ENCODE results near the gene C18orf63. TPM values are rescaled to one million over a fixed set of nuclear protein-coding genes. Genes with fewer than 3 reads are reported as not detected.
A peak's percentile ranks its signal among the peaks of the same experiment; 100 is the strongest.

C18orf63 gene
- total RNA-seq, 1 donor from 2014 or later: not detected

DNA sequence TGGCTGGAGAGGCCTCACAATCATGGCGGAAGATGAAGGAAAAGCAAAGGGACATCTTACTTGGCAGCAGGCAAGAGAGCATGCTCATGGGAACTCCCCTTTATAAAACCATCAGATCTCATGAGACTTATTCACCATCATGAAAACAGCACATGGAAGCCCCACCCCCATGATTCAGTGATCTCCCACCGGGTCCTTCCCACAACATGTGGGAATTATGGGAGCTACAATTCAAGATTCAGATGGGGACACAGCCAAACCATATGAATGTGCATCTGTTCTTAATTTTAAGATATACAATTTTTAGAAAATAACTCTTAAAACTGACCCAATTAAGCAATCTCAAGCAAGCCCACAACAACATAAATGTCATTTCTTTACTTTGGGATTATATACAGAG, 12.6 kb downstream of the C18orf63 start:
- DNase-seq: peak; percentile 31

DNA sequence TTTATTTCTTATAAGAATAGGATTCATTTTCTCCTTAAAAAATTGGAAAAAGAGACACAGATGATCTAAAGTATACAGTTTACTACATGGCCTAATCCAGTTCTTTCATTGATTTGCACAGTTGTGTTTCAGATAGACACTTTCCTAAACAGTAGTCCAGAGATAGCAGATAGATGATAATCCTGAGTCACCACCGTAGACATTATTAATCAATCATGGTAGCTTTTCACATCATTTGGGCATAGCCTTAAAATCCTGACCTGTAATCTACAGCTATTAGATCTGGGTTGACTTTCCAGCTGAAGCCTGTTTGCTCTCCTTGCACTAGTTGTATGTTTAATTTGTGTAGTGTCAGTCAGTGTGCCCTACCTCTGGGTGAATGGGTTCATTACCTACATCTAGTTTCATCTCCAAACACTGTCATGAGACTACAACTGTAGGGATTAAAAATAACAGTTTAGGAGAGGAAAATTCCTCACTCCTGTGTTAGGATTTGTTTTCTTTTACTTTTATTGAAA, 14.1 kb downstream of the C18orf63 start:
- DNase-seq: no peak

DNA sequence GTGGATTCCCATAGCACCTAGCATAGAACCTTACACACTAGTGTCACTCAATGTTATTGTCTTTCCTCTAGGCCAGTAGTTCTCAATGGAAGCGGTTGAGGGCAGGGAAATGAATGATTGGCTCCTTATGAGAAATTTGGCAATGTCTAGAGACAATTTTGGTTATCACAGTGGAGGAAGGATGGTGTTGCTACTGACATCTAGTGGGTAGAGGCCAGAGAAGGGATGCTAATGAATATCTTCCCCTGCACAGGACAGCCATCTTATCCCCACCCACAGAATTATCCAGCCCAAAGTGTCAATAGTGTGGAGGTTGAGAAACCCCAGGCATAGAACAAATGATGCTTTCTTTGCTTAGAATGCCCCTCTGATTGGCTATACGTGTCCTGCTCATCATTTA, 15.8 kb downstream of the C18orf63 start:
- DNase-seq: no peak

DNA sequence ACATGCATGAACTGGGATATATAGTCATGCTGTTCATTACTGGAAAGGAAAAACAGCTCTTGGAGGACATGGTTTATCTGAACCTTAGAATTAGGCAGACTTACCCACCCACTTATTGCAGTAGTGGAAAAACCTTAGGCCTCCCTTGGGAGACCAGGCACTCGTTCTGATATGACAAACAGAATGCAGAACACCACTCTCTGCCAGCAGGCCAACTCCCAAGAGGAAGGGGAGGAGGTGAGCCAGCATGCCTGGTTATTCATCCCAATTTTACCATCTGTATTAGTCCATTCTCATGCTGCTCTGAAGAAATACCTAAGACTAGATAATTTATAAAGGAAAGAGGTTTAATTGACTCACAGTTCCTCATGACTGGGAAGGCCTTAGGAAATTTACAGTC, 17.5 kb downstream of the C18orf63 start:
- DNase-seq: no peak

DNA sequence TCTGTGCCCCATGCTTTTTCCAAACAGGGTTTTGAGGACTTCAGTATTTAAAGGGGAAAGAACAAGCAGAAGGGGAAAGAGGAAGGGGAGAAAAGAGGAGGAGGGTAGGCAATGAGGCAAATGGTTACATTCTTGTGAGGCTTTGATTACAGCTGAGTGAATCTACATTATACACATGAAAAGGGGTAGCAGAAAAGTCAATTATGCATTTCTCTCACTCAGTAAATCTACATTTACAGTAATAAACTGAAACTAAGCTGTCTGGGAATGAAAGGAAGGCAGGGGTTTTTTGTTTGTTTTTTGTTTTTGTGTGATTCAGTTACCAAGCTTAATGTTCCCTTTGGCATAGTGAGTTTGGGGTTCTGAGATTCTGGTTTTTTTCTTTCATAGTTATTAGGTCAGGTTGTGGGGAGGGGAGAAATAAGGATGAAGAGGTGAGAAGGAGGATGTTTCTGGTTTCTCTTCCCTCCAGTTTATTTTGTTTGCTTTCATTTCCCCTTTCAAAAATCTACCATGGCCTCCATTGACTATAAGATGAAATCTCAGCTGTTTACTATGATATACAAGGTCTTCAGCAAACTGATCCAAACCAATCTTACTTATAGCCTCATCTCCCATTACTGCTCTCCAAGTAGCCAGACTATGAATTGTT, 18.7 kb downstream of the C18orf63 start:
- no peak for DNase-seq

DNA sequence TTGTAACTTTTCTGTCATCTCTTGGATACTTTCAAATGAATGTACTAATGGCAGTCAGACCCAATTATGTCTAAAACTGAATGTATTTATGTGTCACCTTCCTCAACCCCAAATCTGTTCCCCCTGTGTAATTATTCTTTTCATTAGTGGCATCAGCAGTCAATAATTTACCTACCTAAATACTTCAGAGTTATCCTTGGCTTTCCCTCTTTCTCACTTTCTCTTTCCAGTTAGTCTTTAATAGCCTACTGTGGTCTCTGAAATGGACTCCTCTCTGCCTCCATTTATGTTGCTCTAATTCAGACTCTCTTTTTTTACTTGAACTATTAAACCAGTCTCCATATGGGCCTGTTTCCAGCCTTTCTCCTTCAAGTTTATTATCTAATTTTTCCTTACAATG, 21.0 kb downstream of the C18orf63 start:
- no peak for DNase-seq

DNA sequence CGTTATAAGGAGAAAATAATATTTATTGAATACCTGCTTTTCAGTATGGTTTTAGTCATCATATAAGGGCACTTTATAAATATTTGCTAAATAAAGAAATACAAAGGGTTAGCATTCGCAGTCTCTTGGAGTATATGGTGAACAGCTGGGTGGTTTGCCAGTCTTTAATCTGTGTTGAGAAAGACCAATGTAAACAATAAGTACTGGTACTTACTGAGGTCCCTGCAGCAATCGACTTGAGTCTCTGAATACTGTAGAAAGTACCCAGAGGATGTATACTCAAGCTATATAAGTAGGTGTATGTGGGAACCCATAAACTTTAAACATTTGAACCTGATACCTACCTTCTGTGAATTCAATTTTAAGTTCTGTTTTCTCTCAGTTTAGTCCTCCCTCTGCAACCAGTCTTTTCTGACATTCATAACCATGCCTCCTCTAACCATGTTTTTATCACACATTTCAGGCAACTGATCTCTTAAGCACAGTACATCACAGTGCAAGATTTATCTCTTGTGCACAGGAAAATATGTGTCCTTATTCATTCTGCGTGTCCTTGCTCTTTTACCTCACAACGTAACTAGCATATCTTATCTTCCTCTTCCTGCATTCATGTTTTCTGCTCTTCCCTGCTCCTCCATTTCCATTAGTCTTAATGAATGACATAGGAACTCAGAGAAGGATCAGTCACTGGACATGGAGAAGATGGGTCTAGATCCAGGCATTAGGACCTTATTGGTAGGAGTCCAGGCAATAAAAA, 21.7 kb downstream of the C18orf63 start:
- DNase-seq: no peak

DNA sequence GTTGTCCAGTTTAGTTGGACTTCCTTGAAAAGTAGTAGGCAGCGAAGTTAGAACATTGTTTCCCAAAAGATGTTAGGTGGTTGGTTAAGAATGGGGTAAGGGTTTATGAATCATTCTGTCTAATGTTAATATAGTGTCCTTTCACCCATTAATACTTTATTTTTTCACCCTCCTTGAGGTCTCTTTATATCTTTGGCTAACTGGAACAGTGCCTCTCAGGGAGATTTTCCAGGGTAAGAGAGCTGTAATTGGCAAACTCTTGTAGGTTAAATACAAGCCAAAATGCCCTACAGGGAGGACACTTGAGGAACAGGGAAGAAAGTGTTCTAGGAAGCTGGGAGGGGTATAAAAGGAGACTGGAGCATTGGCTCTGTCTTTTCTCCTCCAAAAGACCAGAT, 22.3 kb downstream of the C18orf63 start:
- no peak for DNase-seq

DNA sequence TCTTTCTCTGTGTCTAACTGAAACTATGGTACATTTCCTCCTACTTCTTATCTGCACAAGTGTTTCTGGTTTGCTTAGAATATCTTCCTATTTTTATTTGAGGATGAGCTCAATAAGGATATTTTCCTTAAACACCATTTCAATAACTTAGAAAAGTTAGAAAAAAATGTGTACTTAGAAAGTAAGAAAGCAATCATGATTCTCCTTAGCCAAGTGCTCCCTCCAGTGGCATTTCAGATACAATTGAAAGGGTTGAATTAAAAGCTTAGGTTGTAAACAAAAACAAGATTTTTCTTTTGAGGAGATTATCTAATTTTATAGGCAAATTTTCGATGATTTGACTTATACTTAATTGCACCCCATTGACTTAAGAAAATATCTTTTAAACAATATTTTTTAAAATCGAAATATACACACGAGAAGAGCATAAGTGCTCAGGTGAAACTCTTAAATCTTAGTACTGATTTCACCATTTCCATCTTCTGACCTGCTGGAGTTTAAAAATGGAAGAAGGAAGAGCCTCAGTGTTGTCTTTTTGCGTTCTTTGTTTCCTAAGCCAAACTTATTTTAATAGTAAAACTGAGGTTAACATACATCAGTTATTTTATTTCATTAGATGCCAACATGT, 26.9 kb downstream of the C18orf63 start:
- peak; percentile 57 for DNase-seq

DNA sequence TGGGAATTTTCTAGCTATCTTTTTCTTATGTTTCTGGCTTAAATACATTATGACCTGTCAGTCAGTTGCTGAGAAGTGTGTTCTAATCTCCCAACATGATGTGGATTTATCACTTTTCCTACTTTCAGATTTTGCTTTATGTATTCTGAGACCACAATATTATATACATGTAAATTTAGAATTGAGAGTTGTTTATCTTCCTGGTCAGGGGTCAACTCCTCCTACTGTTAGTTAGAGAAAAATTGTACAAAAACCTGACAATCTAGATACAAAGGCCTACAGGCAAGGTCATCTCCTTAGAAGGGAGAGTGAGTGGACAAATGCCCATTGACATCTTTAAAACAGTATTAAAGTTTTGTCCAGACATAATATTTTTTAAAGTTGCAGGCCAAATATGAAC, 30.6 kb downstream of the C18orf63 start:
- DNase-seq: no peak

DNA sequence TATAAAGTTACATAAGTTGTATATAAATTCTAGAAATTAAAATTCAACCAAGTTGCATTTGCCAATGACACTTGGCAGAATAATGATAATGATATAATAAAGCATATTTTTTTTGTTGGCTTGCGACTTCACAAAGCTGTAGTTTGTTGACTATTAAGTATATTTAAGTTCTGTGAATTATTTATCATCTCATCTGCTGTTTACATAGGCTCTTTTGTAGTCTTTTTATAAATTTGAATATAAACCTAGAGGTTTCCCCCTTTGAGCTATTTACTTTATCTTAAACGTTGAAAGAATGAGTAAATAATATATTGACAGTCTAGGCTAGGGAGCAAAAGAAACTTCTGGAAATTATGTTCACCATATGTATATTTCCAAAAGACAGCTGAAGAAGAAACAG, 32.9 kb downstream of the C18orf63 start:
- DNase-seq: no peak

DNA sequence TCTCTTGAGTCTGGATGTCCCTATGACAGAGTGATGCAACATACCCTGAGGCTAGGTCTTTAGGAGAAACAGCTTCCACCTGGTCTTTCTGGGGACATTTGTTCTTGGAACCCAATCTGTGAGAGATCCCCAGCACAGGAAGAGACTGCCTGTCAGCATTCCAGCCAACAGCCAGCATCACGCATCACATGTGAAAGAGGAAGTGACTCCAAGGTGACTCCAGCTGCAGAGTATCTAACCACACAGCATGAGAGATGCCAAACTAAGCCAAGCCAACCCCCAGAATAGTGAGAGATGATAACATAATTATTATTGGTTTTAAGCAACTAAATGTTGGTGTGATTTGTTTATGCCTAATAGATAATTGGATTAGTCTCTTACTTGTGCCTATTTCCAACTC, 35.7 kb downstream of the C18orf63 start:
- peak; percentile 2 for DNase-seq

DNA sequence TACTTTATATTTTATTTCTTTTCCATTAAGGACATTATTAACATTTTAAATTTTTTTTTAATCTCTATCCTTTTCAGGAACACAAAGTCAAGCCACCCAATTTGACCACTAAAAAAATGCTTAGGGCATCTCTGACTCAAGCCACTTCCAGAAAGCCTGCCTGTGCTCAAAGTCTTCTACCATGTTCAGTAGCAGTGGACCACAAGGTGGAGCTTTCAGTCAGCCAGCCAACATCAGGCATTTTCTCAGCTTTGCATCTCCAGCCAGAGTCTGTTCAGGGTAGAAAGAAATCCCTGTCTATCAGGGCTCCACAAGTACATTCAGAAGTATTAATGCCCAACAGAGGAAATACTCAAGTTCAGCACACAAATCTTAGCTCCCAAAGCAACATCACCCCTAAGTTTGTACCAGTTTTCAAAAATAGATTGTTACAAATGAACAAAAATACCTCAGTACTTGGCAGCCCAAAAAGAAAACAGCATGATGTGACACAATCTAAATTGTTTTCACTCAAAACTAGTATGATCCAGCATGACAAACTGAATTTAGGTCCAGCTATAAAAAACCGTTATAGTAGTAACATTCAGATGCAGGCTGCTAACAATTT, 37.6 kb downstream of the C18orf63 start:
- DNase-seq: peak; percentile 85

DNA sequence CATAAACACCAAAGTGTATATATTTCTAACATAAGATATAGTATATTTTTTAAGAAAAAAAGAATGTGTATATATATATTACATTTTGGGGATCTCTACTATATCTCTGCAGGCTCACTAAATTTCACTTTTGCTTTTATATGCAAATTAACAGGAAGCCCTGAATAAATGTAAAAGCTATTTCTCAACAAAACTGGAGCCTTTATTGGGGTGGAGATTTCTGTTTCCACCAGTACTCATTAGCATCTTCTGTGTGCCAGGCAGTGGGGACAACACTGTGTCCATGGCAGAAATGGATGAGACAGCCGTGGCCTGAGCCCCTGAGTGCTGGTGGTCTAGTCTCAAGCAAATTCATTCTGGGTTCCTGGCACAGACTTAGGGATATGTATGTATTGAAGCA, 41.3 kb downstream of the C18orf63 start:
- DNase-seq: no peak

DNA sequence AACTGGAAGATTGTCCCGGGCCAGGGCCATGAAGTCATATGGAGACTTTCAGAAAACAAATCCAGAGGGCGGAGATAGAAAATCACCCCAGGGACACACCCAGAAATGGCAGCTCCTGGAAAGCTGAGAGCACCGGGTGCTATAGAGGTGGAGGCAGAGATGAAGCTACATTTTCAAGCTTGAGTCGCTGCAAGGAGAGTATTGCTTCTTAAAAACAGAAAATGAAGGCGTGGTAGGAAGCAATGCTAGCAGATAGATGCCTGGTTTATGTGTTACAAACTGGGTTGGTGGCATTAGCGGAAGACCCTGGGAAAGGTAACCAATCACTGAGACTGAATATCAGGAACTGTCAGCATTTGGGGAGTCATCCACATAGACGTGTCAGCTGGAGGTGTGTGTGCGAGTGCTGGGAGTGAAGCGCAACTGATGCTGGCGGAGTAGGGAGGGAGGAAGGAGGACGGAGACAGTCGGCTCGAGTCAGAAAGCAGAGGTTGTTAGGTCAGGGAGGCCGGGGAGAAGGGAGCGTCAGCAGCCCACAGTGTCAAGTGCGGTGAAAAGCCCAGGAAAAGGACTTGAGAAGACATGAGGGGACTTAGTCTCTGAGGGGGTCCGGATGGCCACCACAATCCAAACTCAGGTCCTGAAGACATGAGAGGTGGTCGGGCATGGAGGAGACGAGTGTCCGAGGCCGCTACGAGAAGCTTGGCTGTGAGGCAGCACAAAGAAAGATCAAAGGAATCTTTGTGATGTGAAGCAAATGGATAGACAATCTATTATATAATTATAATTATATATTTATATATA, 45.4 kb downstream of the C18orf63 start:
- no peak for DNase-seq

DNA sequence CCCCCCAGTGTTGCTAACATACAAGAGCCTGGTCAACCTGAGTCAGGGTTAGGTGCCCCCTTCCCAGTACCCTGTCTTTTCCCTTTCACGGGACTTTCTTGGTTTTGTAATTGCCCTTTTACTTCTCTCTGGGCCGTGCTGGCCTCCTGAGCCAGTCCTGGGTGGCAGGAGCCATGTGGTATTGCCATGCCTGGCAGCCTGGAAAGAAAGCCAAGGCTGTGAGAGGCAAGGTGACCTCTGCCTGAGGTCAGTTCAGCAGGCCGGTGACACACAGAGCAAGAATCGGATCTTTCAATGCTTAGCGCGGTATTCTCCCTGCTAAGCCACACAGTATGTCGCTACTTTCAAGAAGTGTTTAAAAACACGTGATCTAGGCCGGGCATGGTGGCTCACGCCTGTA, 52.3 kb downstream of the C18orf63 start:
- no peak for DNase-seq

DNA sequence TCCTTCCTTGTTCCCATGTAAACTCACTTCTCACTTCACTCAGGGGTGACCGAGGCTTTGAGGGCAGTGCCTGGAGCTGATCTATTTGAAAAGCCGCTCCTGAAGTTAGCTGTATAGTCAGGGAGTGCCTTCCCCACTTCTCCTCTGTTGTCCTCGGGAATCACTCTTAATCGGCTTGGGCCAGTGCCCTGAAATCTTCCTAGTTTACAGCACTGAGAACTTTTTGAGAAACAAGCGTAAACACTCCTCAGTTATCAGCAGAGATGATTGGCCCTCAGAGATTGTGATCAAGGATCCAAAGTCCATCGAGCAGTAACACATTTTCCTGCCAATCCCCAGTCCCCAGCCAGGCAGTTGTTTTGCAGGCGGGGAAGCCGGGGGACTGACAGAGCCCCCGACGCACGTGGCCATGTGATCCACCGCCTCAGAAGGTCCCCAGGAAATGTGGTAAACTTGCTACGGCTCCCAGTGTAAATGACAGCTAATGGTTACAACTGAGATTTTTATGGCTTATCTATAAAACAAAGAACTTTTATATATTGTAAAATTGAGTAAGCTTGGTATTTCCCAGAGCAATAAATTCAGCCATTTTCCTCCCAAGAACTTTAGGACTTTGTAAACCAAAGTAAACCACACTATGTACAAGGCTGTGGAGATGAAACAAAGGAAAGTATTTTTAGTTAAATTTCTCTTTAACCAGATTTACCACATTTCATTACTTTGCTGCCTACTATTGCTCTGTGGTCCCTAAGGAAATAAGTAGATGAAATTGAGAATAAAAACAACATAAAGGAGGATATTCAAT, 53.5 kb downstream of the C18orf63 start:
- DNase-seq: peak; percentile 23

DNA sequence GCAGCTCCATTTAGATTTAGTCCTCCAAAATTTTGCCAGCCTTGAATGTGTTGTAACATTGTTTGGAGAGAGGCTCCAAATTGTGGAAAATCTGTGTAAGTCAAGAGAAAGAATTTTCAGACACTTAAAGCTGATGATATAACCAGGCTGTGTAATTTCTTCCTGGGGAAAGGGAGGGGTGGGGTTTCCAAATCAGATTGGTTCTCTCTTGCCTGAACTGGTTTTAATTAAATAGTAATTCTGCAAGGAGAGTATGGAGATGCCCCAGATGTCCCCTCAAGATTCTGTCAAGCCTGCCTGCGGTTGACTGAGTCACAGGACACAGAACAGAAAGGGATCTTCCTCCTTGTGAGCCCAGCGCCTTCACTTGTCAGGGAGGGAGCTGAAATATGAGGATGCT, 54.5 kb downstream of the C18orf63 start:
- peak; percentile 81 for DNase-seq

DNA sequence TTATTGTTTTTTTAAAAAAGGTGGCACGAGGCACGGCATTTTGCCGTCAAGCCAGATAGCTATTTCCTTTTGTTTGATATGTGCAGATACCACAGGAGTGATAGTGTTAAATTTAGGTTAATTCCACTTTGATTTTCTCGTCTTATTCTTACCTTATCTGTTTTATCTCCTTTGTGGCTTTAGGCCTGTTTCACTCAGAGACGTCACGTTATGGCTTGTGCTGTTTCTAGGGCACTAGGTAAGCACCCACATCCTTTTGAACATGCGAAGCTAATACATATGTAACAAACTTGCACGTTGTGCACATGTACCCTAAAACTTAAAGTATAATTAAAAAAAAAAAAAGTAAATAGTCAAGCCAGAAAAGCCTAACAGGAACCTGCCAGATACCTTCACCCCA, 57.8 kb downstream of the C18orf63 start:
- DNase-seq: no peak

DNA sequence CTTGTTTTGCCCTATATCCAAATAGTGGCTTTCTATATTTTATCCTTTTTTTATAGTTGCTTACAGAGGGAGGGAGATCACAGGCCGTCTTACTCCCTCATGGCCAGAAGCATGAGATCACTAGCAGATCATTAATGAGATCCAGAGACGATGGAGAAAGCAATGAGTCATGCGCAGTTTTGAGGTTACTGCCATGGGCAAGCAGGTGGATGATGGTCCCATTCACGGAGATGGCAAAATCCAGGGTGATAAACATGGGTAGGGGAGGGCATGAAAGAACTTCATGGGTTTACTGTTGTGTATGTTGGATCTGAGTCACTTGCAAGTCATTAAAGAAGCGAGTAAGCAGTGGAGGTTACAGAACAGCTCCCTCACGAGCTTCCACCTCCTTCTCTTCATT, 60.4 kb downstream of the C18orf63 start:
- DNase-seq: no peak

DNA sequence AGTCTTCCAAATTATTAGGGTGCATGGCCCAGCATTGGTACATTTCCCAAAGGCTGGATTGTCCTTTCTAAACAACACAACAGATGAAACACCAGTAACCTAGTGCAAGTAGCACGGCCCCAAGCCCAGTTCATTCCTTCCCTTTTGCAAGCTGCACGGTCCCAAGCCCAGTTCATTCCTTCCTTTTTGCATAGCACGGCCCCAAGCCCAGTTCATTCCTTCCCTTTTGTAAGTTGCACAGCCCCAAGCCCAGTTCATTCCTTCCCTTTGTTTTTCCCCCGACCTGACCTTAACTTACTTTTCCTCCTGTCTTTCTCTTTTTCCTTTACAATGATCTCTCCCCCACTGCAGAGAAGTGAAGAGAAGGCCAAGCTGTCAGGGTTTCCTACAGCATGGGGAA, 60.9 kb downstream of the C18orf63 start:
- no peak for DNase-seq
